SU-DHL-6 (cell line): Measurements from ENCODE around the gene UBE4B.

ENCODE experiments used
- H2AFZ ChIP-seq: fragments of 200-600 bp; sonication (generic); 2 replicates; pipeline ENCODE4 v1.6.1; 2014; ENCODE audit warnings: low read depth, mild to moderate bottlenecking, moderate library complexity, mixed read lengths, antibody characterized with exemption, low read length; ENCODE audit not compliant: severe bottlenecking
- H3F3A ChIP-seq: fragments of 200-600 bp; shearing (Covaris generic); 2 replicates; pipeline ENCODE4 v1.6.0; 2016; ENCODE audit warnings: antibody characterized with exemption, mild to moderate bottlenecking; ENCODE audit not compliant: insufficient read depth
- H3K27ac ChIP-seq: fragments of 200-600 bp; sonication (generic); 2 replicates; pipeline ENCODE4 v1.5.1; 2016; ENCODE audit warnings: low read depth, mild to moderate bottlenecking, low read length, moderate library complexity, mixed read lengths
- H3K27me3 ChIP-seq: fragments of 200-600 bp; sonication (generic), shearing (Covaris generic); 2 replicates; pipeline ENCODE4 v1.6.0; 2014; ENCODE audit warnings: mild to moderate bottlenecking, low read length
- H3K36me3 ChIP-seq: fragments of 200-600 bp; sonication (generic); 2 replicates; pipeline ENCODE4 v1.6.1; 2014; ENCODE audit warnings: mild to moderate bottlenecking, low read length, mixed read lengths
- H3K4me2 ChIP-seq: fragments of 300-600, 200-600 bp; shearing (Covaris generic), sonication (generic); 2 replicates; pipeline ENCODE4 v1.6.0; 2014; ENCODE audit warnings: low read length, low read depth, mild to moderate bottlenecking; ENCODE audit not compliant: poor library complexity, severe bottlenecking
- H3K4me3 ChIP-seq: fragments of 200-600 bp; sonication (generic); 2 replicates; pipeline ENCODE4 v1.5.1; 2014; ENCODE audit warnings: antibody characterized with exemption, low read length, mild to moderate bottlenecking, mixed read lengths; ENCODE audit not compliant: insufficient read depth, poor library complexity, severe bottlenecking
- H3K79me2 ChIP-seq: fragments of 200-600 bp; sonication (generic); 2 replicates; pipeline ENCODE4 v1.6.1; 2014; ENCODE audit warnings: mild to moderate bottlenecking, low read length, moderate library complexity; ENCODE audit not compliant: insufficient read depth
- H3K9ac ChIP-seq: fragments of 200-600 bp; sonication (generic); 2 replicates; pipeline ENCODE4 v1.7.0; 2014; ENCODE audit warnings: mild to moderate bottlenecking, low read length
- H3K9me2 ChIP-seq: fragments of 200-600 bp; sonication (generic); replicated peaks from 2 replicates; pipeline ENCODE4 v1.6.1; 2014; ENCODE audit warnings: low read length; ENCODE audit not compliant: insufficient read depth
- H3K9me3 ChIP-seq: fragments of 200-600 bp; sonication (generic); 2 replicates; pipeline ENCODE4 v1.6.1; 2014; ENCODE audit warnings: low read length, mixed read lengths; ENCODE audit not compliant: insufficient read depth
- H4K20me1 ChIP-seq: fragments of 200-600 bp; sonication (generic); 2 replicates; pipeline ENCODE4 v1.6.1; 2014; ENCODE audit warnings: low read depth, mild to moderate bottlenecking, antibody characterized with exemption, low read length, moderate library complexity, mixed read lengths
- CTCF ChIP-seq: fragments of 200-600 bp; sonication (generic); IDR thresholded peaks from one replicate; pipeline ENCODE4 v1.5.1; 2017; ENCODE audit warnings: antibody characterized with exemption, mild to moderate bottlenecking, low read length, moderate library complexity; ENCODE audit not compliant: insufficient read depth, poor library complexity, severe bottlenecking
- EZH2phosphoT487 ChIP-seq: fragments of 200-600 bp; sonication (generic), shearing (Covaris generic); conservative IDR thresholded peaks from 2 replicates; pipeline ENCODE4 v1.6.1; 2018; ENCODE audit warnings: mild to moderate bottlenecking, antibody characterized with exemption, low read length, moderate library complexity, mixed read lengths

UBE4B gene

GRCh38 chr1:10193288-10193687, 160.5 kb downstream of the UBE4B start:
- Histone ChIP-seq H3K27me3 (no peaks in the 10 kb centered on the region), H3K9ac (no peak overlapping the region), H3K4me2 (no peak overlapping the region), H3F3A (no peaks in the 10 kb centered on the region), H3K9me3 (no peaks in the 10 kb centered on the region), H2AFZ (no peak overlapping the region), H3K9me2 (no peaks in the 10 kb centered on the region), H3K36me3 (no peaks in the 10 kb centered on the region), H4K20me1 (no peaks in the 10 kb centered on the region), H3K4me3 (no peak overlapping the region), H3K27ac (no peak overlapping the region), H3K79me2 (no peaks in the 10 kb centered on the region)
- no peak for TF ChIP-seq EZH2phosphoT487
- no peak for TF ChIP-seq CTCF

- Histone ChIP-seq H3K9me3 (no peaks in the 10 kb centered on the region), H3K27me3 (no peaks in the 10 kb centered on the region), H3K36me3 (no peaks in the 10 kb centered on the region), H2AFZ (no peak overlapping the region), H4K20me1 (no peaks in the 10 kb centered on the region), H3K9me2 (no peaks in the 10 kb centered on the region), H3K79me2 (no peaks in the 10 kb centered on the region), H3F3A (no peaks in the 10 kb centered on the region), H3K9ac (no peak overlapping the region), H3K4me3 (no peak overlapping the region), H3K27ac (no peak overlapping the region), H3K4me2 (no peak overlapping the region)
- TF ChIP-seq EZH2phosphoT487 (no peak), CTCF (no peak)
Observed at GRCh38 chr1:10195570-10195969, 162.8 kb downstream of the UBE4B start.

GRCh38 chr1:10196976-10197375, 164.2 kb downstream of the UBE4B start:
- Histone ChIP-seq H3F3A (no peaks in the 10 kb centered on the region), H2AFZ (no peak overlapping the region), H3K4me2 (no peak overlapping the region), H3K9me2 (no peaks in the 10 kb centered on the region), H3K79me2 (no peaks in the 10 kb centered on the region), H3K4me3 (no peak overlapping the region), H3K9me3 (no peaks in the 10 kb centered on the region), H3K27me3 (no peaks in the 10 kb centered on the region), H3K9ac (no peak overlapping the region), H4K20me1 (no peaks in the 10 kb centered on the region), H3K36me3 (no peaks in the 10 kb centered on the region), H3K27ac (no peak overlapping the region)
- no peak for TF ChIP-seq EZH2phosphoT487
- no peak for TF ChIP-seq CTCF
